Large intestine (tissue), 3 donors: Measurements from ENCODE around the gene NDST4. TPM values are rescaled to one million over a fixed set of nuclear protein-coding genes. Genes with fewer than 3 reads are reported as not detected.

Source experiments
- DNase-seq, 2 donors: peaks; one replicate each; pipeline versions ENCODE4 v3.0.0 to v3.0.0-alpha.2; 2013
- H3K27ac ChIP-seq: one replicate; pipeline ENCODE4 v1.5.1; 2013; ENCODE audit warnings: low read length
- H3K27me3 ChIP-seq: 2 replicates; pipeline ENCODE4 v1.6.1; 2013; ENCODE audit warnings: low read length; ENCODE audit not compliant: control insufficient read depth, insufficient read depth
- H3K36me3 ChIP-seq: 2 replicates; pipeline ENCODE4 v1.6.1; 2013; ENCODE audit warnings: low read length; ENCODE audit not compliant: control insufficient read depth, insufficient read depth
- H3K4me1 ChIP-seq: one replicate; pipeline ENCODE4 v1.6.1; 2013; ENCODE audit warnings: low read length; ENCODE audit not compliant: control insufficient read depth, insufficient read depth
- H3K4me3 ChIP-seq: one replicate; pipeline ENCODE4 v1.5.1; 2013; ENCODE audit warnings: low read length
- H3K9me3 ChIP-seq: one replicate; pipeline ENCODE4 v1.6.1; 2013; ENCODE audit warnings: mild to moderate bottlenecking, low read depth, low read length, moderate library complexity; ENCODE audit not compliant: control insufficient read depth
- WGBS: methylation state at CpG from one replicate; pipeline ENCODE4 v1.1.5; 2013; ENCODE audit warnings: low lambda C conversion rate; ENCODE audit not compliant: insufficient coverage; 5-methylcytosine and 5-hydroxymethylcytosine counted together
- polyA plus RNA-seq: library from polyadenylated mRNA; unstranded; fragments of 120-200 nt; gene quantifications from one replicate; pipeline ENCODE4 v1.2.1, GENCODE V29; 2013

The NDST4 gene
- polyA plus RNA-seq, 1 donor, result 0.73 TPM

GRCh38 chr4:114811564-114812301, 301.7 kb downstream of the NDST4 start:
- H3K4me3 ChIP-seq, result no peak overlapping the region
- H3K27me3 ChIP-seq, result no peaks in the 10 kb centered on the region
- DNase-seq, result no peak
- no peaks in the 10 kb centered on the region for H3K4me1 ChIP-seq
- no peak overlapping the region for H3K27ac ChIP-seq
- H3K9me3 ChIP-seq, result no peaks in the 10 kb centered on the region
- H3K36me3 ChIP-seq, result no peaks in the 10 kb centered on the region
- WGBS, result 81% methylated on average over 3 of the region's 4 CpGs

DNA sequence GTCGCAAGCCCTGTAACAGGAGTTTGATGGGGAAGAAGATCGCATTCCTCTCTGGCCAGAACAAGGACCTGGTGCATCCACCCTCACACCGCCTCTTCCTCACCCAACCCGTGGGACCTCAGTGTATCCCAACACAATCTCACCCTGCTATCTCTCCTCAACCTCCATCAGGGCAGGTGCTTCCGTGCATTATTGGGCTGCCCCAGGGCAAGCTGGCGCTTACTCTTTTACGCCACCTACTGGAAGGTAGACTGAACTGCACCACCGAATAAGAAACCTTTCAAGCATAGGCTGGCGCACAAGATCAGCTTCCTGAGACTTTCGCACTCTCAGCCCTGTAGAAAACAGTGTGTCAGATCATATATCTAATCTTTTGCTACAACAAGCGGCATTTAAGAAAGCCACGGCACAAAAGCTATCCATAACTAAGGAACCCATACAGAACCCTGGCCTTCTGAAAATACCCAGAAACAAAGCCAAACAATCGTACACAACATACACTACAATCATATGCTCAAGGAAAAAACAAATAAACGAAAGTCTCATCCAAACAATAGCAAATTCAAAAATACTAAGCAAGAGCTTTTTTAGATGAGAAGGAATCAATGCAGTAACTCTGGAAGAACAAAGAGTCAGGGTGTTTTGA, 305.5 kb downstream of the NDST4 start:
- Histone ChIP-seq H3K4me1 (no peaks in the 10 kb centered on the region), H3K27ac (no peak overlapping the region), H3K27me3 (no peaks in the 10 kb centered on the region), H3K36me3 (no peaks in the 10 kb centered on the region), H3K9me3 (no peaks in the 10 kb centered on the region), H3K4me3 (no peak overlapping the region)
- 44% methylated on average over 6 of the region's 14 CpGs for WGBS
- peak; percentile 6 to 11 for DNase-seq

DNA sequence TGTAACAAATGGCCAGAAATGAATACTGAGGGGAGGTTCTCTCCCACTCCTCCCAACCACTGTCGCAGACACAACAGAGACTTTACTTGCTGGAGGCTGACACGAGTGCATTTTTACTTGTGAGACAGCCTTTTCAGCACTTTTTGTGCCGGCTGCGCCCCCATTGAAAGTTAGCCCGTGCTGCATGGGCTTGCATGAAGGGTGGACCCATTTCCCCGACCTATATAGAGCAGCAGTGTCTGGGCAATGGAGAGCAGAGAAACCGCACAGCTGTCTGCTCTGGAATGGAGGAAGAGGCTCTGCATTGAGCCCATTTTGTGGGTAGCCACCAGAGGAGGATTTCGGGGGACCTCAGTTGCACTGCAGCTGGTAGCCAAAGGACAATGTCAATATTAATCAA, 306.1 kb downstream of the NDST4 start:
- Histone ChIP-seq H3K36me3 (no peaks in the 10 kb centered on the region), H3K4me1 (no peaks in the 10 kb centered on the region), H3K4me3 (no peak overlapping the region), H3K27me3 (no peaks in the 10 kb centered on the region), H3K27ac (no peak overlapping the region), H3K9me3 (no peaks in the 10 kb centered on the region)
- no peak for DNase-seq
- no CpG with 5 or more reads among the region's 8 CpGs for WGBS

DNA sequence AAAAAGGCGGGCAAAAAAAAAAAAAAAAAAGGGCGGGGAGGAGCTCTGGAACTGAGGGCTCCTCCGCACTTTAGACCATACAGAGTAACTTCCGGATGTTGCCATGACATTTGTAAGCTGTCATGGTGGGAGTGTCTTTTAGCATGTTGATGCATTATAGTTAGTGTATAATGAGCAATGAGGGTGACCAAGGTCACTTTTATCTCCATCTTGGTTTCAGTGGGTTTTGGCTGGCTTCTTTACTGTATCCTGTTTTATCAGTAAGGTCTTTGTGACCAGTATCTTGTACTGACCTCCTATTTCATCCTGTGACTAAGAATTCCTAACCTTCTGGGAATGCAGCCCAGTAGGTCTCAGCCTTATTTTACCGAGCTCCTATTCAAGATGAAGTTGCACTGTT, 321.4 kb downstream of the NDST4 start:
- H3K36me3 ChIP-seq, result no peaks in the 10 kb centered on the region
- H3K4me3 ChIP-seq, result no peak overlapping the region
- no peaks in the 10 kb centered on the region for H3K27me3 ChIP-seq
- H3K27ac ChIP-seq, result no peak overlapping the region
- no peaks in the 10 kb centered on the region for H3K9me3 ChIP-seq
- 80% methylated on average over 1 of the region's 5 CpGs for WGBS
- H3K4me1 ChIP-seq, result no peaks in the 10 kb centered on the region
- DNase-seq, result no peak

GRCh38 chr4:114785570-114785969, 327.9 kb downstream of the NDST4 start:
- Histone ChIP-seq H3K9me3 (no peaks in the 10 kb centered on the region), H3K27me3 (no peaks in the 10 kb centered on the region), H3K27ac (no peak overlapping the region), H3K36me3 (no peaks in the 10 kb centered on the region), H3K4me3 (no peak overlapping the region), H3K4me1 (no peaks in the 10 kb centered on the region)
- no peak for DNase-seq

GRCh38 chr4:114783215-114783595, 330.2 kb downstream of the NDST4 start:
- H3K36me3 ChIP-seq, result no peaks in the 10 kb centered on the region
- no peak for DNase-seq
- H3K27me3 ChIP-seq, result no peaks in the 10 kb centered on the region
- no CpG with 5 or more reads among the region's 3 CpGs for WGBS
- no peaks in the 10 kb centered on the region for H3K4me1 ChIP-seq
- H3K9me3 ChIP-seq, result no peaks in the 10 kb centered on the region
- no peak overlapping the region for H3K27ac ChIP-seq
- no peak overlapping the region for H3K4me3 ChIP-seq

DNA sequence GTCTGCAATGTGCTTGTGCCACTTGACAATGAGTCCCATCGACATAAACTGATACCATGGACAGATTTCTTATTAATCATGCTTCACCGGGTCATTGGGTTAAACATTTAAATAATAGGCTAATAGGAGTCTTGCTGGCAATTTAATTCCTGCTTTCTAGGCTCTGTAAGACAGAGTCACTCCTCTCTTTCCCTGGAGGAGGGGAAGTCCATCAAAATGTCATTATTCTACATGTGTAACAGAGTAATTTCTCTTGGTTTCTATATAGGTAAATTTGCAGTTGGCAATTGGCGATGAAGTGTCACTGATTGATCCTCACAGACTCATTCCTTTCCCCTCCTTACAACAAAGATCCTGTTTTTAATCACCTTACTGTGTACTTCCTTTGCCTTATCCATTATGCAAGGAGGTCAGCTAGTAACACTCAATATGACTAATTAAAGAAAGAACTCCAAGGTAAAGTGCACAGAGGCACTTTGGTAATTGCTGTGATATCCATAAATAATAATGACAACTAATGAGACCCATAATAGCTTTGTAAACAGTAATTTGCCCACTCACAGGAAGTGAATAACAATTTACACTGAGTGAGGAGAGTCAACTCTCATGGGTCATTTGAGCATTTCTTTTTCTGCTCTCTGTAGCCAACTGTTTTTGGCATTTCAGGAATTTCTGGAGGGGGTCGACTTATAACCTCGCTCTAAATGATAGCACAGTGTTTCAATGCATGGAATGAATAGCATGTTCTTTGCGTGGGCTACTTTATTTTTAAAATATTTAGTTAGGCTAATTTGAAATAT, 330.8 kb downstream of the NDST4 start:
- no peaks in the 10 kb centered on the region for H3K27me3 ChIP-seq
- DNase-seq, result no peak
- H3K4me1 ChIP-seq, result no peaks in the 10 kb centered on the region
- H3K36me3 ChIP-seq, result no peaks in the 10 kb centered on the region
- H3K27ac ChIP-seq, result no peak overlapping the region
- whole genome bisulfite sequencing, result 80% methylated on average over 1 of the region's 6 CpGs
- H3K4me3 ChIP-seq, result no peak overlapping the region
- H3K9me3 ChIP-seq, result no peaks in the 10 kb centered on the region

DNA sequence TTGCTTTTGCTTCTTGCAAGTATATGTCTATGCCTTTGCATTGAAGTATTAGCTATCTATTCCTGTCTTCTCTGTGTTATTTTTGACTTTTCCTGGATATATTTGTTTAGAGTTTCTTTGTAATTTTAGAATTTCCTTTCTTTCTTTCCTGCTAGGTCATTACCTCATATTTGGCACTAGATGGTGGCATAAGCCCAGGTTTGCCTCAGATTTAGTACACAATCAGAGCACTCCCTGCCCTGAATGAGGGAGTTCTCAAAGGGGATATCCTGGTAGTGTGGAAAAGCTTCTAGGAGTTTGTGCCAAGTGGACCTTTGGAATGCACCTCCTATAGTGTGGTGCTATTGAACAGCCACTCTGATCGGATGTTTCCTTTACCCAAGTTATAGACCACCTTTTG, 333.2 kb downstream of the NDST4 start:
- WGBS, result no CpG with 5 or more reads among the region's 1 CpG
- no peak for DNase-seq
- Histone ChIP-seq H3K36me3 (no peaks in the 10 kb centered on the region), H3K27me3 (no peaks in the 10 kb centered on the region), H3K9me3 (no peaks in the 10 kb centered on the region), H3K4me1 (no peaks in the 10 kb centered on the region), H3K27ac (no peak overlapping the region), H3K4me3 (no peak overlapping the region)
